ENCODE data around the gene CACNB2. TPM values are rescaled to one million over a fixed set of nuclear protein-coding genes. Genes with fewer than 3 reads are reported as not detected.

Gene CACNB2
- total and polyA plus RNA-seq, 10 of the 15 experiments (the other 5 are each of a cell fraction or from before 2014, with no cell fraction given) = 0.62 to 8.1 (median 1.2) TPM

GRCh38 chr10:18113881-18114280 is 26.3 kb upstream of the CACNB2 start:
- WGBS (ENCODE audit: insufficient coverage, insufficient replicate concordance, low lambda C conversion rate, missing lambda C conversion rate) = 0% methylated on average over 1 of the region's 1 CpG
- H3K9ac ChIP-seq (ENCODE audit: control insufficient read depth, insufficient read depth, low read length) = no peak overlapping the region
- no peaks in the 10 kb centered on the region for H3K9me3 ChIP-seq (replicated peaks; ENCODE audit: control insufficient read depth, insufficient read depth, low read length)
- FAIRE-seq = no peak
- ATAC-seq = no peak
- no peak overlapping the region for H3K4me3 ChIP-seq
- H2AFZ ChIP-seq (ENCODE audit: control insufficient read depth, low read depth, low read length) = no peak overlapping the region
- DNase-seq (ENCODE audit: low read depth, low spot score) = no peak
- intact Hi-C loops (cut with micrococcal nuclease; ENCODE audit: unreplicated experiment) (no loop called here), in situ Hi-C loops (cut with MboI) (no loop called here)
- no peak overlapping the region for H3K27ac ChIP-seq (ENCODE audit: control insufficient read depth, insufficient read depth)
- no peak overlapping the region for H3K4me2 ChIP-seq (ENCODE audit: control insufficient read depth, insufficient read depth)
- ChIA-PET CTCF (no interaction called here), POLR2A (no interaction called here), RAD21 (ENCODE audit: unreplicated experiment) (no interaction called here), SMC1A (ENCODE audit: uncharacterized antibody, unreplicated experiment) (interaction anchor here (0.7 kb wide), 1 partner anchor 207 kb away, joined by 4 read pairs; no protein-coding TSS in a partner anchor)
- H3K79me2 ChIP-seq (ENCODE audit: control insufficient read depth, insufficient read depth, low read length) = no peaks in the 10 kb centered on the region
- TF ChIP-seq REST (IDR thresholded peaks at IDR 0.05; ENCODE audit: low read depth, low read length) (no peak), HSF1 (IDR thresholded peaks at IDR 0.05; ENCODE audit: low read depth, low read length) (no peak), SMARCA5 (IDR thresholded peaks at IDR 0.05) (no peak), SMAD1 (IDR thresholded peaks at IDR 0.05; ENCODE audit: low read depth, partially characterized antibody) (no peak), ELK1 (IDR thresholded peaks at IDR 0.05; ENCODE audit: low read depth, low read length) (no peak), EGR1 (IDR thresholded peaks at IDR 0.05; ENCODE audit: borderline replicate concordance in 1 of 2, low read depth in 2 of 2, low read length in 2 of 2) (no peak), ZSCAN29 (IDR thresholded peaks at IDR 0.05) (no peak), BRCA1 (IDR thresholded peaks at IDR 0.05; ENCODE audit: low read depth, low read length) (no peak), ZNF622 (IDR thresholded peaks at IDR 0.05) (no peak)
- no peaks in the 10 kb centered on the region; a peak in 2 of 4 replicates for H3K27me3 ChIP-seq (replicated peaks in 1 of 2; ENCODE audit: control insufficient read depth in 2 of 2, insufficient read depth in 2 of 2, low read length in 1 of 2)
- H4K20me1 ChIP-seq (ENCODE audit: control insufficient read depth, insufficient read depth) = no peaks in the 10 kb centered on the region
- no peaks in the 10 kb centered on the region for H3K36me3 ChIP-seq (ENCODE audit: control insufficient read depth in 2 of 2, insufficient read depth in 2 of 2, low read length in 1 of 2)
- H3K4me1 ChIP-seq (ENCODE audit: control insufficient read depth, insufficient read depth, low read length) = no peaks in the 10 kb centered on the region
- BruUV-seq (replicated peaks) = no TSS peak

Data from GM12878 (cell line).